HL-60 (cell line): ENCODE data around the gene TMEFF1.
"Not testable (repeated sequence)": the region's sequence is repeated elsewhere in the genome, so short reads cannot be mapped to it uniquely, and the experiment has no call there.

Experiments used
- DNase-seq, 2 experiments: peaks; one replicate each; pipeline ENCODE4 v3.0.0-alpha.2; 2010 to 2020; ENCODE audit warnings: low read depth in 1 of 2, low spot score in 1 of 2
- H3K27ac ChIP-seq: fragments of 250-450 bp; sonication (Bioruptor Pico); replicated peaks from 2 replicates; pipeline ENCODE4 v1.5.1; 2020; ENCODE audit warnings: mild to moderate bottlenecking, moderate library complexity
- H3K27me3 ChIP-seq: fragments of 250-450 bp; sonication (Bioruptor Pico); 2 replicates; pipeline ENCODE4 v1.5.1; 2021; ENCODE audit warnings: mild to moderate bottlenecking, moderate library complexity; ENCODE audit not compliant: insufficient read depth, poor library complexity, severe bottlenecking
- H3K4me3 ChIP-seq: replicated peaks from 2 replicates; pipeline ENCODE4 v1.5.1; 2011; ENCODE audit warnings: mild to moderate bottlenecking, control low read depth, low read length; ENCODE audit not compliant: insufficient read depth
- GABPA ChIP-seq: IDR thresholded peaks from 2 replicates; pipeline ENCODE4 v1.6.1; 2012; ENCODE audit warnings: low read depth
- POLR2AphosphoS5 ChIP-seq: IDR thresholded peaks from 2 replicates; pipeline ENCODE4 v1.6.1; 2012; ENCODE audit warnings: low read depth
- SPI1 ChIP-seq: IDR thresholded peaks from 2 replicates; pipeline ENCODE4 v1.6.1; 2012; ENCODE audit warnings: low read depth, mild to moderate bottlenecking, borderline replicate concordance
- TF ChIP-seq, protein P1 (sequence below): IDR thresholded peaks from one replicate; pipeline ENCODE4 v1.5.1; 2011; ENCODE audit warnings: low read length, control low read depth, inconsistent platforms; ENCODE audit not compliant: insufficient read depth
- TF ChIP-seq, protein P2 (sequence below): IDR thresholded peaks from 2 replicates; pipeline ENCODE4 v1.6.1; 2012; ENCODE audit warnings: low read depth; ENCODE audit not compliant: insufficient replicate concordance

TMEFF1 gene

DNA sequence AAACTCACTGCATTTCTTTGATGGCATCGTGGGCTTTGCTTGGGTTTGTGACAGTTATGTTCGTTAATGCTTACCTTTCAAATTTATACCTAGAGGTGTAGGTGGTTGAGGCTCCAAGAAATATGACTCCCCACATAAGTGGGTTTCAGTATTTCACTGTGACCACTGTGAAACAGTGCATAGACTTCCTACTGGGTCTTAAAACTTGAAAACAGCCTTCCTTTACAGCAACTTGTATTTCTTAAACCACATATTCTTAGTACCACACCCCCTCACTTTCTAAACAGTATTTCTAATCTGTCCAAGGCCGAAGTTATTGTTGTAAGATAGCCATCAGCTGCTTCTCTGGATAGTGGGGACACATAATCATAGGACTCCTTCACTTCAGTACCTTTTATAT is 48.3 kb downstream of the TMEFF1 start:
- TF ChIP-seq GABPA (no peak), SPI1 (no peak), POLR2AphosphoS5 (no peak)
- TF ChIP-seq, protein P1, sequence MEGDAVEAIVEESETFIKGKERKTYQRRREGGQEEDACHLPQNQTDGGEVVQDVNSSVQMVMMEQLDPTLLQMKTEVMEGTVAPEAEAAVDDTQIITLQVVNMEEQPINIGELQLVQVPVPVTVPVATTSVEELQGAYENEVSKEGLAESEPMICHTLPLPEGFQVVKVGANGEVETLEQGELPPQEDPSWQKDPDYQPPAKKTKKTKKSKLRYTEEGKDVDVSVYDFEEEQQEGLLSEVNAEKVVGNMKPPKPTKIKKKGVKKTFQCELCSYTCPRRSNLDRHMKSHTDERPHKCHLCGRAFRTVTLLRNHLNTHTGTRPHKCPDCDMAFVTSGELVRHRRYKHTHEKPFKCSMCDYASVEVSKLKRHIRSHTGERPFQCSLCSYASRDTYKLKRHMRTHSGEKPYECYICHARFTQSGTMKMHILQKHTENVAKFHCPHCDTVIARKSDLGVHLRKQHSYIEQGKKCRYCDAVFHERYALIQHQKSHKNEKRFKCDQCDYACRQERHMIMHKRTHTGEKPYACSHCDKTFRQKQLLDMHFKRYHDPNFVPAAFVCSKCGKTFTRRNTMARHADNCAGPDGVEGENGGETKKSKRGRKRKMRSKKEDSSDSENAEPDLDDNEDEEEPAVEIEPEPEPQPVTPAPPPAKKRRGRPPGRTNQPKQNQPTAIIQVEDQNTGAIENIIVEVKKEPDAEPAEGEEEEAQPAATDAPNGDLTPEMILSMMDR = no peak
- TF ChIP-seq, protein P2, sequence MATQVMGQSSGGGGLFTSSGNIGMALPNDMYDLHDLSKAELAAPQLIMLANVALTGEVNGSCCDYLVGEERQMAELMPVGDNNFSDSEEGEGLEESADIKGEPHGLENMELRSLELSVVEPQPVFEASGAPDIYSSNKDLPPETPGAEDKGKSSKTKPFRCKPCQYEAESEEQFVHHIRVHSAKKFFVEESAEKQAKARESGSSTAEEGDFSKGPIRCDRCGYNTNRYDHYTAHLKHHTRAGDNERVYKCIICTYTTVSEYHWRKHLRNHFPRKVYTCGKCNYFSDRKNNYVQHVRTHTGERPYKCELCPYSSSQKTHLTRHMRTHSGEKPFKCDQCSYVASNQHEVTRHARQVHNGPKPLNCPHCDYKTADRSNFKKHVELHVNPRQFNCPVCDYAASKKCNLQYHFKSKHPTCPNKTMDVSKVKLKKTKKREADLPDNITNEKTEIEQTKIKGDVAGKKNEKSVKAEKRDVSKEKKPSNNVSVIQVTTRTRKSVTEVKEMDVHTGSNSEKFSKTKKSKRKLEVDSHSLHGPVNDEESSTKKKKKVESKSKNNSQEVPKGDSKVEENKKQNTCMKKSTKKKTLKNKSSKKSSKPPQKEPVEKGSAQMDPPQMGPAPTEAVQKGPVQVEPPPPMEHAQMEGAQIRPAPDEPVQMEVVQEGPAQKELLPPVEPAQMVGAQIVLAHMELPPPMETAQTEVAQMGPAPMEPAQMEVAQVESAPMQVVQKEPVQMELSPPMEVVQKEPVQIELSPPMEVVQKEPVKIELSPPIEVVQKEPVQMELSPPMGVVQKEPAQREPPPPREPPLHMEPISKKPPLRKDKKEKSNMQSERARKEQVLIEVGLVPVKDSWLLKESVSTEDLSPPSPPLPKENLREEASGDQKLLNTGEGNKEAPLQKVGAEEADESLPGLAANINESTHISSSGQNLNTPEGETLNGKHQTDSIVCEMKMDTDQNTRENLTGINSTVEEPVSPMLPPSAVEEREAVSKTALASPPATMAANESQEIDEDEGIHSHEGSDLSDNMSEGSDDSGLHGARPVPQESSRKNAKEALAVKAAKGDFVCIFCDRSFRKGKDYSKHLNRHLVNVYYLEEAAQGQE = no peak
- Histone ChIP-seq H3K27me3 (no peaks in the 10 kb centered on the region), H3K4me3 (no peak overlapping the region), H3K27ac (no peak overlapping the region)
- no peak for DNase-seq

DNA sequence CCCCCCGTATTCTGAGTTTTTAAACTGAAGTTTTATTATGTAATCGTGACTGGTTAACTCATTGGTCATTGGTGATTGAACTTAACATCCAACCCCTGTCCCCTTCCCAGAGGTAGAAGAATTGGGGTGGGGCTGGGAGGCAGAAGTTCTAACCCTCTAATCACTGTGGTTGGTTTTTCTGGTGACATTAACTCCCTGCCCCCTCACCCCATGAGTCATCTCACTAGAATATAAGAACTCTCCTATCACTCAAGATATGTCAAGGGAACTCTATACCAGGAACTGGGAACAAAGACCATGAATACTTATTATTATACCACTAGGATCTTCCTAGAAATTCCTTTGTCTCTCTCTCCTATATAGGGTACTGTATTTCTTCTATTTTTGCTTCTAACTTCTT is 52.6 kb downstream of the TMEFF1 start:
- Histone ChIP-seq H3K27me3 (no peaks in the 10 kb centered on the region), H3K27ac (no peak overlapping the region), H3K4me3 (no peak overlapping the region)
- no peak for TF ChIP-seq POLR2AphosphoS5
- TF ChIP-seq GABPA = no peak
- no peak for DNase-seq

DNA sequence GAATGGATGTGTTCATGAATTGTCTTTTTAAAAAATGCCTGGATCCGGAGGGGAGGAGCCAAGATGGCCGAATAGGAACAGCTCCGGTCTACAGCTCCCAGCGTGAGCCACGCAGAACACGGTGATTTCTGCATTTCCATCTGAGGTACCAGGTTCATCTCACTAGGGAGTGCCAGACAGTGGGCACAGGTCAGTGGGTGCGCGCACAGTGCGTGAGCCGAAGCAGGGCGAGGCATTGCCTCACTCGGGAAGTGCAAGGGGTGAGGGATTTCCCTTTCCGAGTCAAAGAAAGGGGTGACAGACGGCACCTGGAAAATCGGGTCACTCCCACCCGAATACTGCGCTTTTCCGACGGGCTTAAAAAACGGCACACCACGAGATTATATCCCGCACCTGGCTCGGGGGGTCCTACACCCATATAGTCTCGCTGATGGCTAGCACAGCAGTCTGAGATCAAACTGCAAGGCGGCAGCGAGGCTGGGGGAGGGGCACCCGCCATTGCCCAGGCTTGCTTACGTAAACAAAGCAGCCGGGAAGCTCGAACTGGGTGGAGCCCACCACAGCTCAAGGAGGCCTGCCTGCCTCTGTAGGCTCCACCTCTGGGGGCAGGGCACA is 54.3 kb downstream of the TMEFF1 start:
- not testable (repeated sequence) for DNase-seq, H3K4me3 ChIP-seq, H3K27me3 ChIP-seq, H3K27ac ChIP-seq

DNA sequence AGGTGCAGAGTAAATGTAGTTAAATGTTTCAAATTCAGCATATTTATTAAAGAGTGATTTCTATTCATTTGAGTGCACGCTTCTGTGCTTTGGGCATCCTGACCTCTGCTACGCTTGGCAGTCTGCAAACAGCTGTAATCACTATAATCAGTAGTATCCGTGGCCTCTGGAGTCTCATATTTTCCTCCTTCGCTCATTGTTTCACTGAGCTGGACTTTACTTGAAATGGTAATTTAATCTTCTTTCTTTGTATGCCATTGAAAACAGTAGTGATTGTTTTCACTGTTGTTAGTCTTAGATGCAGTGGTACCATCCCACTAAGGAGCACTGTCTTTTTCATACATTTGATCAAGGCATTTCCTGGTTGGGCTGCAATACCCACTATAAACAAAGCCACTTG is 61.5 kb downstream of the TMEFF1 start:
- TF ChIP-seq, protein P1 = no peak
- TF ChIP-seq POLR2AphosphoS5 = no peak
- TF ChIP-seq SPI1 = no peak
- TF ChIP-seq, protein P2 = no peak
- TF ChIP-seq GABPA = no peak
- Histone ChIP-seq H3K27me3 (no peaks in the 10 kb centered on the region), H3K27ac (no peak overlapping the region), H3K4me3 (no peak overlapping the region)
- no peak for DNase-seq

DNA sequence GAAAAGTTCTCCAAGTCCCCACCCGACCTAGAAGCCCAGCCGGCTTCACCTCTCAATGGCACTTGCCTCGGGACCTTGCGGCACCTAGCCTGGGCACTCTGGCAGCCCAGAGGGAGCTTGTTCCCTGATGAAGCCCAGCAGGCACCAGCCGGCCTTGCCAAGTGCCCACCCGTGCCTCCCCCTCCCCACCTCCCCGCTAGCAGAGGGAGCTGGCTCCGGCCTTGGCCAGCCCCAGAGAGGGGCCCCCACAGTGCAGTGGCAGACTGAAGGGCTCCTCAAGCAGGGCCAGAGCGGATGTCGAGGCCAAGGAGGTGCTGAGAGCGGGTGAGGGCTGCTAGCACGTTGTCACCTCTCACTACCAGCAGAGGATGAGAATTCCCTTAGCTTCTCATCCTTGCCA is 67.4 kb downstream of the TMEFF1 start:
- H3K4me3 ChIP-seq = no peak overlapping the region
- H3K27me3 ChIP-seq = no peaks in the 10 kb centered on the region
- H3K27ac ChIP-seq = no peak overlapping the region
- no peak for DNase-seq
- no peak for TF ChIP-seq SPI1
- TF ChIP-seq, protein P2 = no peak
- no peak for TF ChIP-seq POLR2AphosphoS5
- TF ChIP-seq GABPA = no peak
- TF ChIP-seq, protein P1 = no peak
